GM12872 (cell line): Measurements from ENCODE around the gene NHSL1.

Experiments used
- TF ChIP-seq, protein P1 (sequence below): IDR thresholded peaks from 3 replicates; pipeline ENCODE4 v1.5.1; 2011; ENCODE audit warnings: low read depth, mild to moderate bottlenecking, low read length, moderate library complexity; ENCODE audit not compliant: insufficient read depth

NHSL1 gene

GRCh38 chr6:138372711-138373463 lies 126.4 kb downstream of the NHSL1 start:
- TF ChIP-seq, protein P1, sequence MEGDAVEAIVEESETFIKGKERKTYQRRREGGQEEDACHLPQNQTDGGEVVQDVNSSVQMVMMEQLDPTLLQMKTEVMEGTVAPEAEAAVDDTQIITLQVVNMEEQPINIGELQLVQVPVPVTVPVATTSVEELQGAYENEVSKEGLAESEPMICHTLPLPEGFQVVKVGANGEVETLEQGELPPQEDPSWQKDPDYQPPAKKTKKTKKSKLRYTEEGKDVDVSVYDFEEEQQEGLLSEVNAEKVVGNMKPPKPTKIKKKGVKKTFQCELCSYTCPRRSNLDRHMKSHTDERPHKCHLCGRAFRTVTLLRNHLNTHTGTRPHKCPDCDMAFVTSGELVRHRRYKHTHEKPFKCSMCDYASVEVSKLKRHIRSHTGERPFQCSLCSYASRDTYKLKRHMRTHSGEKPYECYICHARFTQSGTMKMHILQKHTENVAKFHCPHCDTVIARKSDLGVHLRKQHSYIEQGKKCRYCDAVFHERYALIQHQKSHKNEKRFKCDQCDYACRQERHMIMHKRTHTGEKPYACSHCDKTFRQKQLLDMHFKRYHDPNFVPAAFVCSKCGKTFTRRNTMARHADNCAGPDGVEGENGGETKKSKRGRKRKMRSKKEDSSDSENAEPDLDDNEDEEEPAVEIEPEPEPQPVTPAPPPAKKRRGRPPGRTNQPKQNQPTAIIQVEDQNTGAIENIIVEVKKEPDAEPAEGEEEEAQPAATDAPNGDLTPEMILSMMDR = no peak
